HUES6 (cell line): ENCODE data around the gene NF1.
"Not testable (repeated sequence)": the region's sequence is repeated elsewhere in the genome, so short reads cannot be mapped to it uniquely, and the experiment has no call there.

Experiments
- H3K27ac ChIP-seq: 2 replicates; pipeline ENCODE4 v1.7.0; 2013; ENCODE audit warnings: low read depth, mild to moderate bottlenecking, low read length, inconsistent platforms
- H3K27me3 ChIP-seq: 2 replicates; pipeline ENCODE4 v1.6.1; 2013; ENCODE audit warnings: low read length; ENCODE audit not compliant: control insufficient read depth, insufficient read depth
- H3K36me3 ChIP-seq: 2 replicates; pipeline ENCODE4 v1.6.1; 2013; ENCODE audit warnings: low read length; ENCODE audit not compliant: control insufficient read depth, insufficient read depth
- H3K4me1 ChIP-seq: 2 replicates; pipeline ENCODE4 v1.6.1; 2013; ENCODE audit warnings: low read length; ENCODE audit not compliant: control insufficient read depth, insufficient read depth
- H3K4me3 ChIP-seq: 2 replicates; pipeline ENCODE4 v1.5.1; 2013; ENCODE audit warnings: low read depth, low read length
- H3K9ac ChIP-seq: one replicate; pipeline ENCODE4 v1.6.1; 2013; ENCODE audit warnings: mild to moderate bottlenecking, low read length
- H3K9me3 ChIP-seq: 2 replicates; pipeline ENCODE4 v1.6.1; 2013; ENCODE audit warnings: low read depth, low read length; ENCODE audit not compliant: control insufficient read depth, insufficient read depth

NF1 gene, protein sequence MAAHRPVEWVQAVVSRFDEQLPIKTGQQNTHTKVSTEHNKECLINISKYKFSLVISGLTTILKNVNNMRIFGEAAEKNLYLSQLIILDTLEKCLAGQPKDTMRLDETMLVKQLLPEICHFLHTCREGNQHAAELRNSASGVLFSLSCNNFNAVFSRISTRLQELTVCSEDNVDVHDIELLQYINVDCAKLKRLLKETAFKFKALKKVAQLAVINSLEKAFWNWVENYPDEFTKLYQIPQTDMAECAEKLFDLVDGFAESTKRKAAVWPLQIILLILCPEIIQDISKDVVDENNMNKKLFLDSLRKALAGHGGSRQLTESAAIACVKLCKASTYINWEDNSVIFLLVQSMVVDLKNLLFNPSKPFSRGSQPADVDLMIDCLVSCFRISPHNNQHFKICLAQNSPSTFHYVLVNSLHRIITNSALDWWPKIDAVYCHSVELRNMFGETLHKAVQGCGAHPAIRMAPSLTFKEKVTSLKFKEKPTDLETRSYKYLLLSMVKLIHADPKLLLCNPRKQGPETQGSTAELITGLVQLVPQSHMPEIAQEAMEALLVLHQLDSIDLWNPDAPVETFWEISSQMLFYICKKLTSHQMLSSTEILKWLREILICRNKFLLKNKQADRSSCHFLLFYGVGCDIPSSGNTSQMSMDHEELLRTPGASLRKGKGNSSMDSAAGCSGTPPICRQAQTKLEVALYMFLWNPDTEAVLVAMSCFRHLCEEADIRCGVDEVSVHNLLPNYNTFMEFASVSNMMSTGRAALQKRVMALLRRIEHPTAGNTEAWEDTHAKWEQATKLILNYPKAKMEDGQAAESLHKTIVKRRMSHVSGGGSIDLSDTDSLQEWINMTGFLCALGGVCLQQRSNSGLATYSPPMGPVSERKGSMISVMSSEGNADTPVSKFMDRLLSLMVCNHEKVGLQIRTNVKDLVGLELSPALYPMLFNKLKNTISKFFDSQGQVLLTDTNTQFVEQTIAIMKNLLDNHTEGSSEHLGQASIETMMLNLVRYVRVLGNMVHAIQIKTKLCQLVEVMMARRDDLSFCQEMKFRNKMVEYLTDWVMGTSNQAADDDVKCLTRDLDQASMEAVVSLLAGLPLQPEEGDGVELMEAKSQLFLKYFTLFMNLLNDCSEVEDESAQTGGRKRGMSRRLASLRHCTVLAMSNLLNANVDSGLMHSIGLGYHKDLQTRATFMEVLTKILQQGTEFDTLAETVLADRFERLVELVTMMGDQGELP (N-terminal part only)

DNA sequence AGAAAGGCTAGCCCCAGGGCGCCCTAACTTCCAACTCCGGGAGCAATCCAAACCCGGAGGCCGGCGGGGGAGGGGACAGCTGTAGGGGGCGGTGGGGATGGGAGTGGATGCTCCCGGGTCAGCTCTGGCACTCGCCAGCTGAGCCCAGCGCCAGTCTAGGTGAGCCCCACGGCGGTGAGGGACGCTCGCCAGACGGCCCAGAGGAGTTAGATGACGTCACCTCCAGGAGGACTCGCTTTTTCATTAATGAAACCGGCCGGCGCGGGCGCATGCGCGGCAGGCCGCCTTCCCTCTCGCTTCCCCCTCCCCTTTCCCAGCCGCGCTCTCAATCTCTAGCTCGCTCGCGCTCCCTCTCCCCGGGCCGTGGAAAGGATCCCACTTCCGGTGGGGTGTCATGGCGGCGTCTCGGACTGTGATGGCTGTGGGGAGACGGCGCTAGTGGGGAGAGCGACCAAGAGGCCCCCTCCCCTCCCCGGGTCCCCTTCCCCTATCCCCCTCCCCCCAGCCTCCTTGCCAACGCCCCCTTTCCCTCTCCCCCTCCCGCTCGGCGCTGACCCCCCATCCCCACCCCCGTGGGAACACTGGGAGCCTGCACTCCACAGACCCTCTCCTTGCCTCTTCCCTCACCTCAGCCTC, at the start of gene NF1:
Gene NF1 (plus strand): TSS at position 378 of the 636 bp plus-strand sequence. CDS start 333 bp downstream, outside the sequence.
- H3K9me3 ChIP-seq: no peaks in the 10 kb centered on the region
- no peaks in the 10 kb centered on the region for H3K27me3 ChIP-seq
- peak within 1 kb of the TSS; percentile 76 for H3K9ac ChIP-seq
- peaks cover 10% of the 10 kb centered on the region for H3K4me1 ChIP-seq
- no peaks in the 10 kb centered on the region for H3K36me3 ChIP-seq
- peak within 1 kb of the TSS; percentile 93 for H3K27ac ChIP-seq
- peak within 1 kb of the TSS; percentile 92 for H3K4me3 ChIP-seq

DNA sequence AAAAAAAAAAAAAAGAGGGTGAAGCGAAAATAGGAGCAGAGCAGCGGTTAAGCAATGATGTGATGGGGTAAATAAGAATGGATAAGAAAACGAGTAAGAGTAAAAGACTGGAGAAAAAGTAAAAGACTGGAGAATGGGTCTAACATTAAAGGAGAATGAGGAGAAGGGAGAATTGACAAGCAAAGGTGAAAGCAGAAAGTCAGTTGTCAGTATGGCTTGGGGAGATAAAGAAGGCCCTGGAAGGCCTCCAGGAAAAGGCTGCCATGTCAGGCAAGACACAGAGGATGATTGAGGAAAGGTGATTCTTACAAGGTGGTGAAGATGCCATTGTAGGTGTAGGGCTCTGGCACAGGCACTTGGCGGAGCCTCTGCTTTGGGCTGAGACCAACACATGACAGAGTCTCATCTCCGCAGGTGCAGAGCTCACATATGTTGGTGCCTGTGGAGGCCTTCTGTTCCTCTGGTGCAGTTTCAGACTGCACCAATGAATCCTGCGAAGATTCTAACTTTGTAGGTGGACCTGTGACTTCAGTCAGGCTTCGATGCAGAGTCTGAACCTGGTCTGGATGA, 47.8 kb upstream of the NF1 start:
- H3K9me3 ChIP-seq, H3K4me1 ChIP-seq, H3K36me3 ChIP-seq, H3K27ac ChIP-seq, H3K4me3 ChIP-seq, H3K9ac ChIP-seq, H3K27me3 ChIP-seq: not testable (repeated sequence)

DNA sequence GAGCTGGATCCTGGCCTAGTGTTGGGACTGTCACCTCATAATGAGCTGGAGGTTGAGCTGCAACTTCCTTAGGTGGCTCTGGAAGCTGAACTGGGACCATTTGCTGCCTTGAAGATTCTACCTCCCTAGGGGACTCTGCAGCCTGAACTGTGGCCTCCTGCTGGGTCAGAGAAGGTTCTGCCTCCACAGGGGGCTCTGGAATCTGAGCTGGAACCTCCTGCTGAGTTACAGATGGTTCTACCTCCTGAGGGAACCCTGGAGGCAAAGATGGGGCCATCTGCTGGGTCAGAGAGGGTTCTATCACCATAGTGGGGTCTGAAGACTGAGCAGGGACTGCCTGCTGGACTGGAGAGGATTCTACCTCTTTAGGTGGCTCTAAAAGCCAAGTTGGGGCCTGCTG, 46.6 kb upstream of the NF1 start:
- Histone ChIP-seq H3K4me1 (no peaks in the 10 kb centered on the region), H3K27ac (no peak overlapping the region), H3K9ac (no peak overlapping the region), H3K4me3 (no peak overlapping the region), H3K9me3 (0 out of 2 replicates have a peak, but pooled peaks cover 2% of the 10 kb centered on the region), H3K36me3 (no peaks in the 10 kb centered on the region), H3K27me3 (no peaks in the 10 kb centered on the region)

DNA sequence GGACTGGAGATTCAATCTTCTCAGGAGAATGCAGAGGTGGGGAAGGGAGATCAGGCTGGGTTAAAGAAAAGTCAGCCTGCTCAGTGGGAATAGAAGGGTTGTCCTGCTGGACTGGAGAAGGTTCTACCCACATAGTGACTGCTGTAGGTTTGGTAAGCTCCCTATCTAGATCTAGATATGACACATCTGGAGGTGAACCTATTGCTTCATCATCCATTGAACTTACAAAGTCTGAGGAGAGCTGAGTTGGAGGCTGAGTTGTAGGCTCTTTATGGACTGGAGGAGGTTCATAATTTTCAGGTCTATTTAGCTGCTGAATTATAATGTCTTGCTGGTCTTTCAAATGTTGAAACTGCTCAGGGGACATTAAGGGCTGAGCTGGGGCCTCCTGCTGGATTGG, 46.0 kb upstream of the NF1 start:
- Histone ChIP-seq H3K4me3 (no peak overlapping the region), H3K4me1 (no peaks in the 10 kb centered on the region), H3K27me3 (no peaks in the 10 kb centered on the region)

DNA sequence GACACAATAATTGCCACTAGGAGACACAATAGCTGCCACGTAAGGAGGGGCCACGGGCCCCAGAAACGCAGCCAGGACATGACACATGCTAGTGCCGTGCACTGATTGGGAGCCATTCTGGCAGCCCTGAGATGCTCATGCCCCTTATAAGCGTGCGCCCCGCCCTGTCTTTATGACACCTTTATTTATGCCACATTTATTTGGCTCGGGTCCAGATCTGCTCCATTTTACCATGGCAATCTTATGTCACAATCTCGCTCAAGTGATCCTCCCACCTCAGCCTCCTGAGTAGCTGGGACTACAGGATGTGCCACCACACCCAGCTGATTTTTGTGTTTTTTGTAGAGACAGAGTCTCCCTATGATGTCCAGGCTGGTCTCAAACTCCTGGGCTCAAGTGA, 43.8 kb upstream of the NF1 start:
- no peaks in the 10 kb centered on the region for H3K36me3 ChIP-seq
- H3K4me3 ChIP-seq: no peak overlapping the region
- H3K9ac ChIP-seq: no peak overlapping the region
- no peaks in the 10 kb centered on the region for H3K27me3 ChIP-seq
- H3K4me1 ChIP-seq: no peaks in the 10 kb centered on the region
- H3K27ac ChIP-seq: no peak overlapping the region
- H3K9me3 ChIP-seq: 0 out of 2 replicates have a peak, but pooled peaks cover 2% of the 10 kb centered on the region

More for the DNA sequence above, 46.0 kb upstream of the NF1 start:
- 0 out of 2 replicates have a peak, but pooled peaks cover 2% of the 10 kb centered on the region for H3K9me3 ChIP-seq
- H3K36me3 ChIP-seq: no peaks in the 10 kb centered on the region
- no peak overlapping the region for H3K27ac ChIP-seq
- H3K9ac ChIP-seq: no peak overlapping the region

DNA sequence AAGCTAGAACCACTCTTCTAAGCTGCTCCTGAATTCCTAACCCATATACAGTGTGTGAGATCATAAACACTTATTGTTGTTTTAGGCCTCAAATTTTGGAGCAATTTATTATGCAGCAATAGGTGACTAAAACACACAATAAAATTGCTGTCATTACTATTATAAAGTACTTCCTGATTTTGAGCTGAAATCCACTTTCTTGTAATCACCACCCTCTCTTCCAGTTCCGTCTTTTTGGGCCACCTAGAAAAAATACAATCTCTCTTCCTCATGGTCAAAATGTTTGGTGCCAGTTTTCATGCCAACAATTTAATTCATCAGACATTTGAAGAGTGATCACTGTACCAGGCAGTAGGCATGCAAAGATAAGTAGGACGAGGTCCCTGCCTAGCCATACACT, 43.3 kb upstream of the NF1 start:
- Histone ChIP-seq H3K9me3 (0 out of 2 replicates have a peak, but pooled peaks cover 2% of the 10 kb centered on the region), H3K4me1 (no peaks in the 10 kb centered on the region), H3K4me3 (no peak overlapping the region), H3K27me3 (no peaks in the 10 kb centered on the region), H3K9ac (no peak overlapping the region), H3K36me3 (no peaks in the 10 kb centered on the region), H3K27ac (no peak overlapping the region)

DNA sequence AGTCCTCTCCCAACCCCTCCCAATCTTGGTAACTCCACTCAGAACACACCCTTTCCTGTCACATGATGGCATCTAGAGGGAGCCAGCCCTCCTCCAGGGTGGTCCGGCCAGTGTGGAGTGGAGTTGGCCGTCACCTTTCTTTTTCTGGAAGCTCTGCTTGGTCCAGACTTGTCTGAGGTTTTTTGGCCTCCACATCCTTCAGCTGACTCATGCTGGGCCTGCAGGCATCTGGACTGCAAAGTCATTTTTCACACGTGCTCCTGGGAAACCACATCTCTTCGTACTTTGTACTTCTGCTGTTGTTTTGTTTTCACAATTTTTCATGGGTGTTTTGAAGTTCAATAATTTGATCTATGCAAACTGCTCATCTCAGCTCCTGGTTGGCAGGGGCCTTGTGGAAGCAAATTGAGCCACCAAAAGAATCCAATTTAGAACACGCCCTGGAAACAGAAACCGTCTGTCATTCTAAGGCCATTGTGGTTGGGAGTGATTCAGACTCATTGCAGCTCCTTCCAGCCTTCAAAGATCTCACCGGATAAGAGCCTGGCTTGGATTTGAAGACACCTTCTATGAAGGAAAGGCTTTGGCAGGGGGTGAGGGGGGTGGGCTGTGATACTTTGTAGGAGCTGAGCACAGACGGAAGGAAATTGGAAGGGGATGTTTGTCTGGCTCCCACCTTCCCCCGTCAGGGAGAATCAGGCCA, 42.4 kb upstream of the NF1 start:
- H3K36me3 ChIP-seq: no peaks in the 10 kb centered on the region
- H3K4me1 ChIP-seq: no peaks in the 10 kb centered on the region
- H3K27me3 ChIP-seq: no peaks in the 10 kb centered on the region
- H3K9ac ChIP-seq: no peak overlapping the region
- H3K4me3 ChIP-seq: no peak overlapping the region
- no peak overlapping the region for H3K27ac ChIP-seq
- H3K9me3 ChIP-seq: 0 out of 2 replicates have a peak, but pooled peaks cover 2% of the 10 kb centered on the region

DNA sequence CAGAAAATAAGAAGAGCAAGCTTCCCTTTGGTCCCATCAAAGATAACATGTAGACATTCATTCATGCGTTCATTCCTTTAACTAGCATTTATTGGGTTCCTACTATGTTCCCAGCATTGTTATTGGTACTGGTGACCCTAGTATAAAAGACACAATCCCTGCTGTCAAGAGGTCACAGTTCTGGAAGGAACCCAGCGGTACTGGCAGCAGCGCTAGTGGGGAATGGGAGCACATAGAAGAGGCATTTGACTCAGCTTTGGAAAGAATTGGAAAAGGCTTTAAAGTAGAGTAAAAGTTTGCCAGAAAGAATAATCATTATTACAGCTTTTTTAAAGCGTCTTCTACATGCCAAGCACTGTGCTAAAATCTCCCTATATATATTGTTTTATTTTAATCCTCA, 41.7 kb upstream of the NF1 start:
- H3K4me1 ChIP-seq: no peaks in the 10 kb centered on the region
- H3K9ac ChIP-seq: no peak overlapping the region
- H3K36me3 ChIP-seq: no peaks in the 10 kb centered on the region
- no peak overlapping the region for H3K4me3 ChIP-seq
- no peaks in the 10 kb centered on the region for H3K27me3 ChIP-seq
- no peak overlapping the region for H3K27ac ChIP-seq
- H3K9me3 ChIP-seq: 0 out of 2 replicates have a peak, but pooled peaks cover 2% of the 10 kb centered on the region

DNA sequence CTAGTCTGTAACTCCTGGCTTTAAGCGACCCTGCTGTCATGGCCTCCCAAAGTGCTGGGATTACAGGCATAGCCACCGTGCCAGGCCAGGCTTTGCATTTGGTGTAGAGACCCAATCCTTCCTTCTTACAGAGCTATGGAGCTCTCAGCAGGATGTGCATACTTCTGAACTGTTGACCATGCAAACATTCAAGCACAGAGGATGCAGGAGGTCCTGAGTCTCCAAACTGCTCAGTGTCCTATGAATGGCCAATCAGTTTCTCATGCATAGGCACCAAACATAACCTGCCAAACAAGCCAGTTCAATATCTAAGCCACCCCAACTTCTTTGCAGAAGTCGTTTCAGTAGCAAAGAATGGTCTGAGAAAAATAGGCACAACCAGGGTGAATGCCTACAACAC, 40.0 kb upstream of the NF1 start:
- Histone ChIP-seq H3K4me3 (no peak overlapping the region), H3K27ac (no peak overlapping the region), H3K4me1 (no peaks in the 10 kb centered on the region), H3K36me3 (no peaks in the 10 kb centered on the region), H3K9ac (no peak overlapping the region), H3K9me3 (0 out of 2 replicates have a peak, but pooled peaks cover 2% of the 10 kb centered on the region), H3K27me3 (no peaks in the 10 kb centered on the region)

DNA sequence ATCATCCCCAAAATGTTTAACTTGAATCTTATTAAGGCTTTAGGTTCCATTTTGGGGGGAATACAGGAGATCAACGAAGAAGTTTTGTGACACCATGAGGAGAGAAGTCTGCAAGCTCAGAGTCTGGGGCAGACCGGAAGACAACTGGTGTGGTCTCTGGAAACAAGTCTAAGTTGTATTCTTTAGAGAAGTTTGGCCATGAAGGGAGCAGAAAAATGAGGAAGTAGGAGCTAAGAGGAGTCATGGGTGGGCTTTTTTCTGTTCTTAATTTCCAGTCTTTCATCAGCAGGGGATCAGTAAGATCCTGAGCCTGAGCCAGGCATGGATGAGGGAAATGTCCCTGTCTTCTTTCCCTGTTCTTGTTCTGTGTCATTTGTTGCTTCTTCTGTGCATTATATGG, 35.8 kb upstream of the NF1 start:
- Histone ChIP-seq H3K9me3 (no peaks in the 10 kb centered on the region), H3K27ac (no peak overlapping the region), H3K27me3 (no peaks in the 10 kb centered on the region), H3K9ac (no peak overlapping the region), H3K4me1 (no peaks in the 10 kb centered on the region), H3K4me3 (no peak overlapping the region), H3K36me3 (no peaks in the 10 kb centered on the region)
